ENCODE measurements around the gene CFAP298.

DNA sequence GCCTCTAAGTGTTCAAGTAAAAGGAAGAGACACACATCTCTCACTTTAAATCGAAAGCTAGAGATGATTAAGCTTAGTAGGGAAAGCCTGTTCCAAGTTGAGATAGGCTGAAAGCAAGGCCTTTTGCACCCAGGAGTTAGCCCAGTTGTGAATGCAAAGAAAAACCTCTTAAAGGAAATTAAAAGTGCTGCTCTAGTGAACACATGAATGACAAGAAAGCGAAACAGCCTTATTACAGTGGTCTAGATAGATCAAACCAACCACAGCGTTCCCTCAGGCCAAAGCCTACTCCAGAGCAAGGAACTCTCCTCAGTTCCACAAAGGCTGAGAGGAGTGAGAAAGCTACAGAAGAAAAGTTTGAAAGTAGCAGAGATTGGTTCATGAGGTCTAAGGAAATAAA, 41.7 kb downstream of the CFAP298 start:
- TF ChIP-seq, protein P1, sequence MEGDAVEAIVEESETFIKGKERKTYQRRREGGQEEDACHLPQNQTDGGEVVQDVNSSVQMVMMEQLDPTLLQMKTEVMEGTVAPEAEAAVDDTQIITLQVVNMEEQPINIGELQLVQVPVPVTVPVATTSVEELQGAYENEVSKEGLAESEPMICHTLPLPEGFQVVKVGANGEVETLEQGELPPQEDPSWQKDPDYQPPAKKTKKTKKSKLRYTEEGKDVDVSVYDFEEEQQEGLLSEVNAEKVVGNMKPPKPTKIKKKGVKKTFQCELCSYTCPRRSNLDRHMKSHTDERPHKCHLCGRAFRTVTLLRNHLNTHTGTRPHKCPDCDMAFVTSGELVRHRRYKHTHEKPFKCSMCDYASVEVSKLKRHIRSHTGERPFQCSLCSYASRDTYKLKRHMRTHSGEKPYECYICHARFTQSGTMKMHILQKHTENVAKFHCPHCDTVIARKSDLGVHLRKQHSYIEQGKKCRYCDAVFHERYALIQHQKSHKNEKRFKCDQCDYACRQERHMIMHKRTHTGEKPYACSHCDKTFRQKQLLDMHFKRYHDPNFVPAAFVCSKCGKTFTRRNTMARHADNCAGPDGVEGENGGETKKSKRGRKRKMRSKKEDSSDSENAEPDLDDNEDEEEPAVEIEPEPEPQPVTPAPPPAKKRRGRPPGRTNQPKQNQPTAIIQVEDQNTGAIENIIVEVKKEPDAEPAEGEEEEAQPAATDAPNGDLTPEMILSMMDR (IDR thresholded peaks at IDR 0.05) = no peak
- TF ChIP-seq POLR2AphosphoS5 (IDR thresholded peaks at IDR 0.05; ENCODE audit: insufficient read depth in 1 of 2, low read depth in 1 of 2) = no peak
- no peak for TF ChIP-seq POLR2A (IDR thresholded peaks at IDR 0.05)
